ENCODE measurements around the gene ARHGAP32.
"Not testable (repeated sequence)": the region's sequence is repeated elsewhere in the genome, so short reads cannot be mapped to it uniquely, and the experiment has no call there.

ARHGAP32 gene

GRCh38 chr11:129202646-129203045, 10.5 kb upstream of the ARHGAP32 start:
- no peak for DNase-seq (ENCODE audit: low spot score)

DNA sequence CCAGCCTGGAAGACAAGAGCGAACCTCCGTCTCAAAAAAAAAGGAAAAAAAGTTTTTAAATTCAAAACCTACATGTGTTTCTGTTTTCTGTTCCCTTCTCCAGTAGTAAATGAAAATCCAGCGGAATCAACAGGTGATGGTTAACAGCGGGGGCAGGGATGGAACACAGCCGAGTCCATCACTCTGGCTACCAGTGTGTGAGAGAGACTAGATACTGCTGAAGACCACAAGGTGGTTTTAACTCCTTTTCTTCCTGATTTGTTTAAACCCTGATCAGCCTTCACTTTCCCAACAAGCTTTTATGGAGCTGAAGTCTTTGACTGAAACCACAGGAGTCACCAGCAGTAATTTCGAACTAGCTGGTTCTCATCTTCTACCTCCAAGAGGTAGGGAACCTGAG, 3.6 kb upstream of the ARHGAP32 start:
- no peak for DNase-seq (ENCODE audit: low spot score)

GRCh38 chr11:129191649-129192048, 476 bp downstream of the ARHGAP32 start:
- DNase-seq (ENCODE audit: low spot score) = no peak

GRCh38 chr11:129190087-129190486, 2.0 kb downstream of the ARHGAP32 start:
- no peak for DNase-seq (ENCODE audit: low spot score)

GRCh38 chr11:129189646-129190045, 2.5 kb downstream of the ARHGAP32 start:
- no peak for DNase-seq (ENCODE audit: low spot score)

DNA sequence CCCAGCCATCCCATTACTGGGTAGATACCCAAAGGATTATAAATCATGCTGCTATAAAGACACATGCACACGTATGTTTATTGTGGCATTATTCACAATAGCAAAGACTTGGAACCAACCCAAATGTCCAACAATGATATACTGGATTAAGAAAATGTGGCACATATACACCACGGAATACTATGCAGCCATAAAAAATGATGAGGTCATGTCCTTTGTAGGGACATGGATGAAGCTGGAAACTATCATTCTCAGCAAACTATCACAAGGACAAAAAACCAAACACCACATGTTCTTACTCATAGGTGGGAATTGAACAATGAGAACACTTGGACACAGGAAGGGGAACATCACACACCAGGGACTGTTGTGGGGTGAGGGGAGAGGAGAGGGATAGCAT, 7.0 kb downstream of the ARHGAP32 start:
- not testable (repeated sequence) for DNase-seq (ENCODE audit: low spot score)

DNA sequence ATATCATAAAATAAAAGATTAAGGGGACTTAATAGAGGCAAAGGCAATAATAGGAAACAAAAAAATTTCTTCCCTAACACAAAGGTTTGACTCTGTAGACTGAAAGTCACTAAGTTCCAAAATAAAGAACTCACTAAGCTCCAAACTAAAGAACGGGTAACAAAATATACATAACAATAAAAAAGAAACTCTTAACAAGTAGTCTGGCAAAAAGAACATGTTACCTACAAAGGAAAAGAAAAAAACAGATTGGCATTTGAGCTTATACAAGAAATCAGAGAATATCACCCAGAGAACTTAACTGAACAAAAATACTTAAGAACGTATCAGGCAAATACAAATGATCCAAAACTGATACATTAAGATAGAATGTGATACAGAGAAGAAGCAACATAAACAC, 7.5 kb downstream of the ARHGAP32 start:
- no peak for DNase-seq (ENCODE audit: low spot score)

DNA sequence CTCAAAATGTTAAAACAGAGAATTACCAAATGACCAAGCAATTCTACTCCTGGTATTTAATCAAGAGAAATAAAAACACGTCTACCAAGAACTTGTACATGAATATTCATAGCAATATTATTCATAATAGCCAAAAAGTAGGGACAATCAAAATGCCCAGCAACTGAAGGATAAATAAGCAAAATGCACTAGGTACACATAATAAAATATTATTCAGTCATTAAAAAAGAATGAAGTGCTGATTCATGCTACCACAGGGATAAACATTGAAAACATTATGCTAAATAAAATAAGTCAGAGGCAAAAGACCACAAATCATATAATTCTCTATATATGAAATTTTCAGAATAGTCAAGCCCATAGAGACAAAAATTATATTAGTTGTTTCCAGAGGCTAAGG, 24.8 kb downstream of the ARHGAP32 start:
- no peak for DNase-seq (ENCODE audit: low spot score)

DNA sequence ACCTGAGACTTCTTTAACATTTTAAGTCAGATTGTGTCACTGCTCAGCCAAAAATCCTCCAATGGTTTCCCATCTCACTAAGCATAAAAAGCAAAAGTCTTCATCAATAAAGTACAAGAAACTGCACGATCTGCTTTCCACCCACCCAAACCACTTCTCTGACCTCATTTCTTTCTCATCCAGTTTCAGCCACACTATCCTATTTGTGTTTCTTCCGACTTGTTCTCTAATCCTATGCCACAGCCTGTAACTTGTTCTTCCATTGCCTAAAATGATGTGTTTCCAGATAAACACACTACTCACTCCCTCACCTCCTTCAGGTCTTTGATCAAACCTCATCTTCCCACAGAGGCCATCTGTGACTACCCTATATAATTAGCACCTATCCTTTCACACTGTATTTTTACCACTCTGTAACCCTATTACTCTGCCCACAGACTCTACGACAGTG, 28.4 kb downstream of the ARHGAP32 start:
- no peak for DNase-seq (ENCODE audit: low spot score)

- DNase-seq (ENCODE audit: low spot score) = not testable (repeated sequence)
These were observed 35.0 kb downstream of the ARHGAP32 start for GRCh38 chr11:129157080-129157479.

DNA sequence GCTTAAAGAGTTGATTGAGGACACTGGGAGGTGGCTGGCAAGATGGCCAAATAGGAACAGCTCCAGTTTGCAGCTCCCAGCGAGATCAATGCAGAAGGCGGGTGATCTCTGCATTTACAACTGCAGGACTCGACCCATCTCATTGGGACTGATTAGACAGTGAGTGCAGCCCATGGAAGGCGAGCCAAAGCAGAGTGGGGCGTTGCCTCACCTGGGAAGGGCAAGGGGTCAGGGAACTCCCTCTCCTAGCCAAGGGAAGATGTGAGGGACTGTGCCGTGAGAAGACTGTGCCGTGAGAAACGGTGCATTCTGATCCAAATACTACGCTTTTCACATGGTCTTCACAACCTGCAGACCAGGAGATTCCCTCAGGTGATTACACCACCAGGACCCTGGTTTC, 36.4 kb downstream of the ARHGAP32 start:
- DNase-seq (ENCODE audit: low spot score) = no peak

- DNase-seq (ENCODE audit: low spot score) = no peak
These were observed 43.6 kb downstream of the ARHGAP32 start for GRCh38 chr11:129148487-129148886.

DNA sequence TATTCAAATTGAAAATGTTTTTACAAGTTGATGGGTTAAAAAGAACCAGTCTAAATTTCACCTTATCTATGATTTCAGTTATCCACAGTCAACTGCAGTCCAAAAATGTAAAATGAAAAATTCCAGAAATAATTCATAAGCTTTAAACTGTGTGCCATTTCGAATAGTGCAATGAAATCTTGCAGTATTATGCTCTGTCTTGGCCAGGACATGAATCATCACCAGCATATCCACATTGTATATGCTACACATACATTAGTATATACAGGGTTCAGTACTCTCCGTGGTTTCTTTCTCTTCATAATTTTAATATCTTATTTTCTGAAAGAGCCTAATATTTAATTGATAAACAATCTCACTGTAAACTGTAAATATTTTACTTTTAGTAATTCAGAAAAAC, 45.9 kb downstream of the ARHGAP32 start:
- DNase-seq (ENCODE audit: low spot score) = no peak

- no peak for DNase-seq (ENCODE audit: low spot score)
These were observed 46.8 kb downstream of the ARHGAP32 start for GRCh38 chr11:129145276-129145675.

GRCh38 chr11:129144256-129144655, 47.9 kb downstream of the ARHGAP32 start:
- DNase-seq (ENCODE audit: low spot score) = no peak

GRCh38 chr11:129143335-129143734, 48.8 kb downstream of the ARHGAP32 start:
- peak; percentile 41 for DNase-seq (ENCODE audit: low spot score)

- no peak for DNase-seq (ENCODE audit: low spot score)
These were observed 50.2 kb downstream of the ARHGAP32 start for GRCh38 chr11:129141748-129142523.

GRCh38 chr11:129131316-129131715, 60.8 kb downstream of the ARHGAP32 start:
- DNase-seq (ENCODE audit: low spot score) = no peak

DNA sequence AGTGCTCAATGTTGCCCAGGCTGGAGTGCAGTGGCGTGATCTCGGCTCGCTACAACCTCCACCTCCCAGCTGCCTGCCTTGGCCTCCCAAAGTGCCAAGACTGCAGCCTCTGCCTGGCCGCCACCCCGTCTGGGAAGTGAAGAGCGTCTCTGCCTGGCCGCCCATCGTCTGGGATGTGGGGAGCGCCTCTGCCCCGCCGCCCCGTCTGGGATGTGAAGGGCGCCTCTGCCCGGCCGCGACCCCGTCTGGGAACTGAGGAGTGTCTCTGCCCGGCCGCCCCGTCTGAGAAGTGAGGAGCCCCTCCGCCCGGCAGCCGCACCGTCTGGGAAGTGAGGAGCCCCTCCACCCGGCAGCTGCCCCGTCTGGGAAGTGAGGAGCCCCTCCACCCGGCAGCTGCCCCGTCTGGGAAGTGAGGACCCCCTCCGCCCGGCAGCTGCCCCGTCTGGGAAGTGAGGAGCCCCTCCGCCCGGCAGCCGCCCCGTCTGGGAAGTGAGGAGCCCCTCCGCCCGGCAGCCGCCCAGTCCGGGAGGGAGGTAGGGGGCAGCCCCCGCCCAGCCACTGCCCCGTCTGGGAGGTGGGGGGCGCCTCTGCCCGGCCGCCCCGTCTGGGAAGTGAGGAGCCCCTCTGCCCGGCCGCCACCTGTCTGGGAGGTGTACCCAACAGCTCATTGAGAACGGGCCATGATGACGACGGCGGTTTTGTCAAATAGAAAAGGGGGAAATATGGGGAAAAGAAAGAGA, 63.1 kb downstream of the ARHGAP32 start:
- not testable (repeated sequence) for DNase-seq (ENCODE audit: low spot score)

- no peak for DNase-seq (ENCODE audit: low spot score)
These were observed 73.1 kb downstream of the ARHGAP32 start for GRCh38 chr11:129119036-129119435.

- DNase-seq (ENCODE audit: low spot score) = peak; percentile 74
These were observed 74.4 kb downstream of the ARHGAP32 start for GRCh38 chr11:129117595-129118350.

Data from globus pallidus (tissue), 1 donor.